Suprapubic skin (tissue), 4 donors: ENCODE data around the gene OOSP1.

Experiments
- POLR2A ChIP-seq, 2 donors: fragments of 450-650 bp; IDR thresholded peaks; one replicate each; pipeline ENCODE4 v1.6.1; 2017; ENCODE audit warnings: antibody characterized with exemption in 2 of 2, mild to moderate bottlenecking in 2 of 2, moderate library complexity in 2 of 2
- POLR2AphosphoS5 ChIP-seq, 3 donors: sonication (generic); formaldehyde crosslinking; IDR thresholded peaks; one replicate each; pipeline ENCODE4 v1.6.1; 2017; ENCODE audit warnings: antibody characterized with exemption in 3 of 3

- TF ChIP-seq POLR2AphosphoS5 (IDR thresholded peaks at IDR 0.05) (no peak), POLR2A (IDR thresholded peaks at IDR 0.05) (no peak)
Observed at GRCh38 chr11:59999691-60000090, 61.5 kb downstream of the OOSP1 start.
